Mucosa of descending colon (tissue), 3 donors: ENCODE data around the gene NEB. TPM values are rescaled to one million over a fixed set of nuclear protein-coding genes. Genes with fewer than 3 reads are reported as not detected.

Experiments used
- ATAC-seq: fragments of 200-7000 bp; cut with Tn5 transposase; one replicate; pipeline ENCODE4 v1.9.1; 2020; ENCODE audit warnings: mild to moderate bottlenecking, moderate library complexity
- DNase-seq, 3 donors: peaks; one replicate each; pipeline ENCODE4 v3.0.0-alpha.2; 2020
- H3K36me3 ChIP-seq: fragments of 200-600 bp; one replicate; pipeline ENCODE4 v1.8.0; 2021; ENCODE audit warnings: low read depth, mild to moderate bottlenecking
- H3K4me1 ChIP-seq: fragments of 200-600 bp; one replicate; pipeline ENCODE4 v1.8.0; 2021; ENCODE audit warnings: low read depth, mild to moderate bottlenecking
- H3K4me3 ChIP-seq: fragments of 200-600 bp; one replicate; pipeline ENCODE4 v1.8.0; 2021; ENCODE audit warnings: mild to moderate bottlenecking
- H3K9me3 ChIP-seq: fragments of 200-600 bp; one replicate; pipeline ENCODE4 v1.8.0; 2021; ENCODE audit warnings: mild to moderate bottlenecking
- intact Hi-C, 2 donors: fragments of 100-400 bp; cut with DNase I in 1 of 2; cut with micrococcal nuclease in 1 of 2; formaldehyde crosslinking; loops; one replicate each; pipeline versions ENCODE4 v1.11.0 to v1.11.1; 2022; cut with DNase I, micrococcal nuclease
- total RNA-seq, 3 donors: library from RNA; stranded (reverse); fragmentation: NEBNext Ultra II Directional in 2 of 3; extraction: Animal tissue kit (Norgen Biotek cat#: 25700) in 2 of 3; gene quantifications; one replicate each; pipeline versions ENCODE4 v1.2.1 to v1.2.4, GENCODE V29; 2021 to 2023
- TF ChIP-seq, protein P1 (sequence below): fragments of 200-600 bp; IDR thresholded peaks from one replicate; pipeline ENCODE4 v1.8.0; 2022; ENCODE audit warnings: antibody characterized with exemption, mild to moderate bottlenecking
- donor health status: DM: no; HTN: no; CAD: no; lungs with moderate emphysema.
- donor health status: DM: no; HTN: no; CAD: no.
- donor health status: DM: no; HTN: yes; CAD: no.

The NEB gene
- total RNA-seq, 3 donors from 2014 or later, result 0.54 to 1.1 (median 0.82) TPM

DNA sequence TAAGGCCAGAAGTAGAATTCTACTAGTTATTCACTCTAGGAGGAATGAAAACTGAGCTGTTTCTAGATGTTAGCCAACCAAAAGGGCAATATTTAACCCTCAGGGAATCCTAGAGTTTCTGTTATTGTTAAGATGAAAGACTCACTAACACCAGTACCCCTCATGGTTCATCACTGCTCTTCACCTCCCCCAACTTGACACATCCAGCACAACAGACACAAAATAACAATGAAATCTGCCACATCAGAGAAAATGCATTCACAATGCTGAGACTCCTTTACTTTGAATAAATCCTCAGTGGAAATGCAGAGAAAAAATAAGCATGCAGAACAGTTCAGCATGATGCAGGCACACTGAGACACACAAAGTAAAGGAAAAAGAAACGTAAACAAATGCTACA lies 213.3 kb downstream of the NEB start:
- DNase-seq (no peak), ATAC-seq (no peak)
- intact Hi-C loops, result no loop called here

DNA sequence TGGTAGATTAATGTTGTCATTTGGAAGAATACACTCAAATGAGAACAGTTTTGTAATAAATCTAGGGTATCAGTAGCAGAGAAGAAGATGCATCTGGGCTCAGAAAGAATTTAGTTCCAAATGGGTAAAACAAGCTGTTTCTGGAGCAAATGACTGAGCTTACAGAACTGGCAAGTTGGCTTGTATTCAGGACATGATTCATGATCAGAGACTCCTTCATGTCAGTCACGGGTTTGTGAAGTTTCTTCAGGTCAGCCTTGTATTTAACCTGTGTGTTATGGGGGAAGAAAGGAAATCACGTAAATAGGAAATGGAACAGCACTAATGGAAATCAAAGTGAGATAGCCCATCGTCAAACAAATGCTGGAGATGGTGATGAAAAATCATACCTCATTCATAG lies 215.5 kb downstream of the NEB start:
- TF ChIP-seq, protein P1, sequence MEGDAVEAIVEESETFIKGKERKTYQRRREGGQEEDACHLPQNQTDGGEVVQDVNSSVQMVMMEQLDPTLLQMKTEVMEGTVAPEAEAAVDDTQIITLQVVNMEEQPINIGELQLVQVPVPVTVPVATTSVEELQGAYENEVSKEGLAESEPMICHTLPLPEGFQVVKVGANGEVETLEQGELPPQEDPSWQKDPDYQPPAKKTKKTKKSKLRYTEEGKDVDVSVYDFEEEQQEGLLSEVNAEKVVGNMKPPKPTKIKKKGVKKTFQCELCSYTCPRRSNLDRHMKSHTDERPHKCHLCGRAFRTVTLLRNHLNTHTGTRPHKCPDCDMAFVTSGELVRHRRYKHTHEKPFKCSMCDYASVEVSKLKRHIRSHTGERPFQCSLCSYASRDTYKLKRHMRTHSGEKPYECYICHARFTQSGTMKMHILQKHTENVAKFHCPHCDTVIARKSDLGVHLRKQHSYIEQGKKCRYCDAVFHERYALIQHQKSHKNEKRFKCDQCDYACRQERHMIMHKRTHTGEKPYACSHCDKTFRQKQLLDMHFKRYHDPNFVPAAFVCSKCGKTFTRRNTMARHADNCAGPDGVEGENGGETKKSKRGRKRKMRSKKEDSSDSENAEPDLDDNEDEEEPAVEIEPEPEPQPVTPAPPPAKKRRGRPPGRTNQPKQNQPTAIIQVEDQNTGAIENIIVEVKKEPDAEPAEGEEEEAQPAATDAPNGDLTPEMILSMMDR, result no peak
- no peaks in the 10 kb centered on the region for H3K9me3 ChIP-seq
- no peak overlapping the region for H3K4me3 ChIP-seq
- intact Hi-C loops, result no loop called here
- no peaks in the 10 kb centered on the region for H3K4me1 ChIP-seq
- no peaks in the 10 kb centered on the region for H3K36me3 ChIP-seq
- no peak for DNase-seq
- no peak for ATAC-seq

More for the DNA sequence above, 213.3 kb downstream of the NEB start:
- no peaks in the 10 kb centered on the region for H3K4me1 ChIP-seq
- no peak overlapping the region for H3K4me3 ChIP-seq
- TF ChIP-seq, protein P1, result no peak
- H3K9me3 ChIP-seq, result no peaks in the 10 kb centered on the region
- no peaks in the 10 kb centered on the region for H3K36me3 ChIP-seq

- no peak for DNase-seq
- intact Hi-C loops, result no loop called here
- no peaks in the 10 kb centered on the region for H3K36me3 ChIP-seq
- H3K9me3 ChIP-seq, result no peaks in the 10 kb centered on the region
- H3K4me3 ChIP-seq, result no peak overlapping the region
- TF ChIP-seq, protein P1, result no peak
- H3K4me1 ChIP-seq, result no peaks in the 10 kb centered on the region
- ATAC-seq, result no peak
These were observed 225.8 kb downstream of the NEB start for GRCh38 chr2:151508519-151508918.

GRCh38 chr2:151506170-151506569 lies 228.1 kb downstream of the NEB start:
- ATAC-seq (no peak), DNase-seq (no peak)
- no peaks in the 10 kb centered on the region for H3K9me3 ChIP-seq
- TF ChIP-seq, protein P1, result no peak
- intact Hi-C loops, result no loop called here
- no peaks in the 10 kb centered on the region for H3K36me3 ChIP-seq
- no peak overlapping the region for H3K4me3 ChIP-seq
- H3K4me1 ChIP-seq, result no peaks in the 10 kb centered on the region

GRCh38 chr2:151498178-151498577 lies 236.1 kb downstream of the NEB start:
- H3K4me3 ChIP-seq, result no peak overlapping the region

More at GRCh38 chr2:151498178-151498577, 236.1 kb downstream of the NEB start:
- Histone ChIP-seq H3K36me3 (no peaks in the 10 kb centered on the region), H3K9me3 (no peaks in the 10 kb centered on the region), H3K4me1 (no peaks in the 10 kb centered on the region)
- TF ChIP-seq, protein P1, result no peak
- intact Hi-C loops, result no loop called here
- ATAC-seq, result no peak
- no peak for DNase-seq
